HG03097 (cell line): ENCODE results near the gene ST7L.

Experiments
- ATAC-seq: cut with Tn5 transposase; IDR thresholded peaks from one replicate; pipeline ENCODE4 v1.9.1; 2021; ENCODE audit not compliant: unreplicated experiment, low FRiP score

The ST7L gene

DNA sequence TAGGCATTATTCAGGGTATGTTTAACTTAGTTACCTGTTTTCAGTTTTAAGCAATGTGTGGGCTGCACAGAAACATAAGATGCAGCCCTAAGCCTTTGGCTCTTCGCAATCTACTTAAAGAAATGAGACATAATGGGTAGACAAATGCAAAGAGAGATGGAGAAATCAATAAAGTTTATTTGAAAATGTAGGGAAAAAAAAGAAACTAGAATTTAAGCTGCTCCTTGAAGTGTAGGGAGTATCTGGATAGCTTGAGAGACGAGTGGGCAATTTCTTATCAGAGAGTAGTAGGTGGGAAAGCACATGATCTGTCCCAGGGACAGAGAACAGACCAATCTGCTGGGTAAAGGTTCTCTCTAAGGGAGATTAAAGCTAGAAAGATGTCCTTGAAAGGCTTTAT is 101.3 kb downstream of the ST7L start:
- ATAC-seq: no peak

DNA sequence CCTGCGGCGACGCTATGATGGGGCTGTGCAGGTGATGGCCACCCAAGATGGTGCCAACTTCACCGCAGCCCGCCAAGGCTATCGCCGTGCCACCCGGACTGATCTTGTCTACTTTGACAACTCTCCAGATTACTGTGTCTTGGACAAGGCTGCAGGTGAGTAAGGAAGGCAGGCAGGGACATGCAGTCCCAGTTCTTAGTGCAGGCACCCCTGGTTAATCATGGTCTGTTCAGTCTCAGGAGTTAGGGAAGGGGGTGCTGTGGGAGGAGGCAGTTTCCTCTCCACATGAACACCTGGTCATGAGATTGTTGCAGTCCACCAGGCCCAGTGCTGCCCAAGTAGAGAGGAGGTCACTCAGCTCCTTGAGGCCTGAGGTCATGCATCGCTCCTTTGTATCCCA is 101.7 kb downstream of the ST7L start:
- ATAC-seq: no peak

DNA sequence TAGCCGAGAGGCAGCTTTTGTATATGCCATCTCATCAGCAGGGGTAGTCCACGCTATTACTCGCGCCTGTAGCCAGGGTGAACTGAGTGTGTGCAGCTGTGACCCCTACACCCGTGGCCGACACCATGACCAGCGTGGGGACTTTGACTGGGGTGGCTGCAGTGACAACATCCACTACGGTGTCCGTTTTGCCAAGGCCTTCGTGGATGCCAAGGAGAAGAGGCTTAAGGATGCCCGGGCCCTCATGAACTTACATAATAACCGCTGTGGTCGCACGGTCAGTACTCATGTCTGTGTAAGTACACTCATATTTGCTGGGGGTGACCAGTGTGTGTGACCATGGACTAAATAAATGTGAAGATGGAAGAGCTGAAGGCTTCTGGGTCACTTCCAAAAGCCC is 102.8 kb downstream of the ST7L start:
- no peak for ATAC-seq

DNA sequence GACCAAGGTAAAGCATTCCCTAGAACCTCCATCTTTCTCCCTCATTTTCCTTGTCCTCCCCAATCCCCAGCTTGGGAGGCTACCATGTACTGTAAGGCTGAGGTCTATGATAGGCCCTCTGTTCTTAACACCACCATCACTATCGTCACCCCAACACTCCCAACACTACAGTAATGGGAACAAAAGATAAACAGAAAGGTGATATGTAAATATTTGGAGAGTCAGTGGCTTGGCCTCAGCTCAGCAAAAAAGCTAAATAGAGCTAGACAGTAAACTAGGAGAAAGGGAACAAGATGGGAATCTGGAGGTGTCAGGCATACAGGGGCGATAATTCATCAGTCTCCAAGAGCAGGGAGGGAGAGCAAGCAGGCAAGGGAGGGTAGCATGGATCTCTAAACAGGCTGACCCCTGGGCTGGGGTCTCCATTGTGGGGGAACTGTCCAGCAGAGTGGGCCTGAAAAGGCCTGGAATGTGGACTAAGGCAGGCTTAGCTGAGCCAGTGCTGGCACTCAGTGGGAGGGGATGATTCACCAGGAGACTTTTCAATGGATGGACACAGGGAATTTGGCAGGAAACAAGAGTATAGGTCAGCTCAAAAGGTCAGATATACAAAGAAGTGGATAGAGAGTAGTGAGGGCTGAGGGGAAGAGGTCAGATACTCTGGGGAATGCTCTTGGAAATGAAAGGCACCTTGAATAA is 103.5 kb downstream of the ST7L start:
- ATAC-seq: no peak

DNA sequence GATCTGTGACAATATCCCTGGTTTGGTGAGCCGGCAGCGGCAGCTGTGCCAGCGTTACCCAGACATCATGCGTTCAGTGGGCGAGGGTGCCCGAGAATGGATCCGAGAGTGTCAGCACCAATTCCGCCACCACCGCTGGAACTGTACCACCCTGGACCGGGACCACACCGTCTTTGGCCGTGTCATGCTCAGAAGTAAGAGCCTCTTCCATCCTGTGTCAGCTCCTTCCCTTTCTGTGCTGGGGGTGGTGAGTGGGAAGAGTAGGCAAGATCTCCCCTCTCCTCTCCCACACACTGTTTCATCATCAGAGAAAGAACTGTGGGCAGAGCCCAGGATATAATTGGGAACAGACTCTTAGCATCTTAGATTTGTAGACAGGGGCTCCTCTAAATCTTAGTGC is 104.0 kb downstream of the ST7L start:
- no peak for ATAC-seq

DNA sequence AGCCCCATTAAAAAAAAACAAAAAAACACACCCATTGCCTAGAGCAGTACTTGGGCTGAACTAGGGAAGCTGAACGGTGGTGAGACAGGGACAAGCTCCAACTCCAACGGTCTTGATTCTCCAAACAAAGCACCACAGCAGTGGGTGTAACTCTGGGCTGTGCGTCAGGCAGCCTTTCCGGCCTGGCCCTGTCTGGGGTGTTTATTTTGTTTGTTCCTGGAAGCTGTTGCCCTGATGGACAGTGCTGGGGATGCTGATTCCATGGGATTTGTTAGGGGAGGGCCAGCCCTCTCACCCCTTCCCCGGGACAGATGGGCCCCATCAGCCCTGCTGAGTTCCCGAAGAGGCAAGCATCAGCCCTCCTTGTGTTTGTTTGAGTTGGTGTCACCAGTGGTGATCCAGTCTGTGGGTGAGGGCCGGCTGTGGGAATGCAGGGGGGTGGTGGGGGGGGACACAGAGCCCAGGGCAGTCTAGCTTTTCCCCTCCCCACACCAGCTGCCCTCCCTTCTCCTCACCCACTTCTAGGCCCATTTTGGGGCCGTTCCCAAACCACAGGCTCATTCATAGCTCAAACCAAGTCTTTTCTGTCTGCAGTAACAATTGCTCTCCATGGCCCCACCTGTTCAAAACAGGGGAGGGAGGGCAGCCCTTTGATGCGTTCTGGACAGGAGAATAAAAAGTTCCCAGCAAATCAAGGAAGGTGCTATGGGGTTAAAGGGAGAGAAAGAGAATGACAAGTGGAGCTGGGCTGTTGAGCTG is 105.7 kb downstream of the ST7L start:
- no peak for ATAC-seq

DNA sequence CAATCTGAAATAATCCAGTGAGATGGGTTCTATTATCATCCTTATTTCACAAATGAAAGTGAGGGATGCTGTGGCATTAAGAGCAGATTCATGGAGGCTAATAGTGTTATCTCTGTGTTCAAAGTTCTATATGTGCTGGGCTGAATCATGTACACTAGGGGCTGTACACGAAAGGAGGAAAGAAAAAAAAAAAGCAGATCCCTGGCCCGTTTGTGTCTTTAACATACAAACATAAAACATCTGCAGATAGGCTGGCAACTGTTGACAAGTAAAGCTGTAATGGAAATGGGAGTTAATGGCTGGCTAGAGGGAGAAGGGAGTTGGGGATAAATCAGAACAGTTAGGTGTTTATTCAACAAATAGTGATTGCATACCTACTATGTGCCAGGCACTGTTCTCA is 107.0 kb downstream of the ST7L start:
- ATAC-seq: no peak

DNA sequence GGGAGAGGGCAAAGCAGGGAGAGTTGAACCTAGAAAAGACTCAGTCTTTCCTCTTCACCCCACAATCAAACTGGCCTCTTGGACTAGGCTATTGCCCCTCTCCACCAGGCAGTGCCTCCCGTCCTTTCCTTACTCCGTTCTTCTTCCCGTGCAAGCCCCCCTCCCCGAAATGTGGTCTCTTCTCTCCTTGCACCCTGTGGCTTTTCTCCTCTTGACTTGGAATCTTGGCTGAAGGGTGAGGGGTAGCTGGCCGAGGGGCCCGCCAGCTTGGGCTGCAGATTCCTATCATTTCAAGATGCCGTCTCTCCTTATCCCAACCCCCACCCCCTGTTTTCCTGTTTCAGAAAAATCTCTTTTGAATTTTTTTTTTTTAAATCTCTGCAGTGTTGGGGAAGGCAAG is 108.6 kb downstream of the ST7L start:
- ATAC-seq: no peak

DNA sequence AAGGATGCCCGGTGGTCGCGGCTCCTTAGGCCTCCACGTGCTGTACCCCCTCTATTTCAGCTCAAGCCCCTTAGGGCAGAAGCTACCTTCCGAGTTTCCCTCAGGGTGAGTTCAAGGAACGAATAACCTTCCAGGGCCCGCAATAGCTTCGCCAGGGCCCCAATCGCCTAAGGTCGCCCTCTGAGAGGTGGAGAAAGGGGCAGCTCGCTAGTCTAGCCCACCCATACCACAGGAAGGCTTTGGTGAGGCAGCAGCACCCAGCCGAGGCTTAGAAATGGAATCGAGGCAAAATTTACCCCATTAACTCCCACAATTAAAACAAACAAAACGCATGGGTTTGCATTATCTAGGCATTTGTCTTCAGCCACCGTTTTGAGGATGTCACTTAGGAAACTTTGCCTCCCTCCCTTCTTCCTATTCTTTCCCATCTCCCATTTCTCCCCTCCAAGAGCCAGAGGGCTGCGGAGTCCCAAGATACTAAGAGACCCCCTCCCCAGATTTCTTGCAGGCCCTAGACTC is 109.2 kb downstream of the ST7L start:
- ATAC-seq: no peak

DNA sequence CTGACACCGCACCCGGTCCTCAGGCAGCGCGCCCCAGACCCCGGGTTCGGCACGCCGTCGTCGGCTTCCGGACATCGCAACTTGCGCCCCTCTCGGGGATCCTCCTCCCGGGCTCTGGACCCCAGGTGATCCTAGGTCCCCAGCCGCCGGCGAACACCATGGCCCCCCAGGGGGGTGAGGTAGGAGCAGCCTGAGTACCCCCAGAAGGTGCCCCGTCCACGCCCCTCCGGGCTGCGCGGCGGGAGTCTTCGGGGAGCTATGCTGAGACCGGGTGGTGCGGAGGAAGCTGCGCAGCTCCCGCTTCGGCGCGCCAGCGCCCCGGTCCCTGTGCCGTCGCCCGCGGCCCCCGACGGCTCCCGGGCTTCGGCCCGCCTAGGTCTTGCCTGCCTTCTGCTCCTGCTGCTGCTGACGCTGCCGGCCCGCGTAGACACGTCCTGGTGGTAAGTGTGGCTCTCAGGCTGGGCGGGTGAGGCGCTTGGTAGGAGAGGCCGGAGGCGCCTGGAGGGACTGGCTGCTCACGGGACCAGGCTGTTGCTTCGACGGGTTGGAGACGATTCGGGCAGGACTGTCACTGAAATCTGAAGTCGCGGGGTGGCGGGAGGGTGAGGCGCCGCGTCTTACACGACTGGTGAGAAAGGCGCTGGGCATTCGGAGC is 109.8 kb downstream of the ST7L start:
- no peak for ATAC-seq

DNA sequence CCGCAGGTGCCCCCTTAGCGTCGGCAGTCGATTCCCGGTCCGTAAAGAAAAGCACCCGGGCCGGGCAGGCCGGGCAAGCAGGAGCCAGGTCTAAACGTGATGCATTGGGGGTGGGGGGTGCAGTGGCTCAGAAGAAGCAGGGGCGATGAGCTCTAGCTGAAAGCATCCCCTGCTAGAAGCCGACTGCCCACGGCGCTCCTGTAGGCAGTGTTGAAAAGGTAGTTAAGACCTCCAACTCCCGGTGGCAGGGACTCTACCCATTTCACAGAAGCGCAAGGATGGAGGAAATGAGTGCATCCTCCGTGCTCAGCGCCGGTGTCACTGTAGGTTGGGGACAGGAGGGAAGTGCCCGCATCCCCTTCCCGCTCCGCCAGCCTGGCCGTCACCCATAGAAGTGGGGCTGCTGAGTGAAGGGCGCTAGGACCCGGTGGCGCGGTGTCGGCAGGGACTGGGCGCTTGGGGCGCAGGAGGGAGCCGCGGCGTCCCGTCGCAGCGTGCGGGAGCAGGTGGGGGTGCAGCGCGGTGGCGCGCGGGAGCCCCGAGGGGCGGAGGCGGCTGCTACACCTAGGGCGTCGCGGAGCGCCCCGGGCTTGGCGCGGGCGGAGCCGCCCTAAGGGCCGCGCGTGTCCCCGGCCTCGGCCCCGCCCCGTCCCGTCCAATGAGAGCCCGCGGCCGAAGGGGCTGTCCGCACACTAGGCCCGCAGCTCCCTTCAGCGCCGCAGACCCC is 110.5 kb downstream of the ST7L start, which contains the start of gene WNT2B:
WNT2B (plus strand) TSS at position 688 of the 727 bp plus-strand sequence. CDS start 298 bp downstream, outside the sequence.
- no peak for ATAC-seq

DNA sequence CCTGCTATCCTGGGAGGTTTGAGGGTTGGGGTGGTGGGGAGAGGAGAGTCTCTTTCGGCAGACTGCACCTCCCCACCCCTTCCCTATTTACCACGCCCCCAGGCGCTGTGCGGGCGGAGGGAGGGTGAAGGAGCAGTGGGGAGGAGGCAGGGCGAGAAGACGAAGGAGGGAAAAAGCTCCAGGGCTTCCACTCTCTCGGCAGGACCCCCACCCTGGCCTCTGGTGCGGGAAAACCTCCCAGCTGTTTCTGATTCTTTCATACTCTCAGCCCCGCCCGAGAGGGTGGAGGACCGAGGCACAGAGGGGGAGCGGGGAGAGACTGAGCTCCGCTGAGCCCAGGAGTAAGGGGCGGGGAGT is 111.0 kb downstream of the ST7L start:
- ATAC-seq: no peak

DNA sequence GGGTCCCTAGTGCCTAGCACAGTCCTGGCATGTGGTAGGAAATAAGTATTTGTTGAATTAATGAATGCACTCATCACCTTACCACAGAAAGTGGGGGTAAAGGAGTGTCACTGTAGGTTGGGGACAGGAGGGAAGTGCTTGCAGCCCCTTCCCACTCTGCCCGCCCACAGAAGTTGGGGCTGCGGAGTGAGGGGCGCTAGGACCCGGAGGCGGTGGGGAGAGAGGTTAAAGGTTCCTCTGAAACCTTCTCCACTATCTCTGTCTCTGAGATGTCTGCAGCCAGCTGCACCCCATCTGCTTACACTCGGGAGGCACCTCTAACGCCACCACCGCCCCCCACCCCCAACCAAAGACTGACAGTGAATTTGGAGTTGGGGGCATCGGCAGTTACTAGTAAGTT is 111.6 kb downstream of the ST7L start:
- no peak for ATAC-seq

DNA sequence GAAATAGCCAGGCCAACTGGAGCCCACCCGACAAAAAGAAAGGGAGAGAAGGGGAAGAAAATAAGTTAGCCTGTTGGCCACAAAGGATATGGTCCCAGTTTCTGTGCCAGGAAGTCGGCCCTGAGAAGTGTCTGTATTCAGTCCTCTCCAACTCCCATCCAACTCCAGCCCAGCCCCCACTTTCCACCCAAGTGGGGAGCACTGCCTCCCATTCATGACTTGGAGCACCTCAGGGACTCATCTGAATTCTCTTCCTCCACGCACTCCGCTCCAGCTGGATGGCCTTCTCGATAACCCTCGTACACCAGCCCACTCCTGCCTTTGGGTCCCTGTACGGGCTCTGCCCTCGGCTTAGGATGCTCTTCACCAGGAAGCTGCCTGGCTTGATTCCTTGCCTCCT is 112.2 kb downstream of the ST7L start:
- no peak for ATAC-seq

DNA sequence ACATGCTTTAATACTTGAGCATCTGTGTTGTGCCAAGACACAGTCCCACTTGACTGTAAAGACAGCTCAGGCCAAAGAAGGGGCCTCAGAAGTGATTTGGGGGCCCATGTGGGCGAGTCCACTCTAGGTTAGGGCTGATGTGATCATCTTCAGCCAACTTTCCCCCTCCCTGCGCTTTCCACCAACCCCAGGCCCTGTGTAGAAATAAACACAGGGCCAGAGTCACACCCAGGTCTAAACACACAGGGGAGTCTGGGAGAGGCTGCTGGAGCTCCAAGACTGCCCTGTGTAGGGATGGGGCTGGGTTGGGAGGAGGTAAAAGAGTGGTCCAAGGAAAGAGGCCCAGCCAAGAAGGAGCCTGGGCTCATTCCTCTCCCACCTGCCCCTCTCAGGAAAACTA is 112.6 kb downstream of the ST7L start:
- no peak for ATAC-seq

DNA sequence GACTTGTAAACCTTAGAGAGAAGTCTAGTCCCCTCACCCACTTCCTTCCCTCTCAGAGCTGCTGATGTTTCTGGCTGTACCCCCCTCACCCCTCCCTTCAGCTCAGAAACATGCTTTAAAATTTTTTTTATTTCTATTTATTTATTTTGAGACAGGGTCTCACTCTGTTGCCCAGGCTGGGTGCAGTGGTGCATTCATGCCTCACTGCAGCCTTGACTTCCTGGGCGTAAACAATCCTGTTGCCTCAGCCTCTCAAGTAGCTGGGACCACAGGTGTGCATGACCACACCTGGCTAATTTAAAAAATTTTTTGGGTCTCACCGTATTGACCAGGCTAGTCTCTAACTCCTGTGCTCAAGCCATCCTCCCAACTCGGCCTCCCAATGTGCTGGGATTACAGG is 113.1 kb downstream of the ST7L start:
- ATAC-seq: no peak

DNA sequence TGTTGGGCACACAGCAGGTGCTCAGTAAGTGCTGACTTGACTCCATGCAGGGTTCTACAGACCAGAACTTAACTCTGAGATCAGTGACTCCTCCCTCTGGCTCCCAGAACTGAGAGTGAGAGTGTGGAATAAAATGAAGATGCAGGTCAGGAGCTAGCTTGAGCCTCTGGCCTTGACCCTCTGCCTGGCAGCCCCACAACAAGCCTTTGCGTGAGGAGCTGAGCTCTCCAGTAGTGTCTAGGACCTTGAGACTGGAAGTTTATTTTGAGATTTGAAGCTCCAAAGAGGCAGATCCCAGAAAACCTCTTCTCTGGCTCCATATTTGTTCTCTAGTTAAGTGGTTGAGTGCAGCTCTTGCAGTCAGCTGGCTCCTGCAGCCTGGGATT is 113.5 kb downstream of the ST7L start:
- ATAC-seq: no peak

DNA sequence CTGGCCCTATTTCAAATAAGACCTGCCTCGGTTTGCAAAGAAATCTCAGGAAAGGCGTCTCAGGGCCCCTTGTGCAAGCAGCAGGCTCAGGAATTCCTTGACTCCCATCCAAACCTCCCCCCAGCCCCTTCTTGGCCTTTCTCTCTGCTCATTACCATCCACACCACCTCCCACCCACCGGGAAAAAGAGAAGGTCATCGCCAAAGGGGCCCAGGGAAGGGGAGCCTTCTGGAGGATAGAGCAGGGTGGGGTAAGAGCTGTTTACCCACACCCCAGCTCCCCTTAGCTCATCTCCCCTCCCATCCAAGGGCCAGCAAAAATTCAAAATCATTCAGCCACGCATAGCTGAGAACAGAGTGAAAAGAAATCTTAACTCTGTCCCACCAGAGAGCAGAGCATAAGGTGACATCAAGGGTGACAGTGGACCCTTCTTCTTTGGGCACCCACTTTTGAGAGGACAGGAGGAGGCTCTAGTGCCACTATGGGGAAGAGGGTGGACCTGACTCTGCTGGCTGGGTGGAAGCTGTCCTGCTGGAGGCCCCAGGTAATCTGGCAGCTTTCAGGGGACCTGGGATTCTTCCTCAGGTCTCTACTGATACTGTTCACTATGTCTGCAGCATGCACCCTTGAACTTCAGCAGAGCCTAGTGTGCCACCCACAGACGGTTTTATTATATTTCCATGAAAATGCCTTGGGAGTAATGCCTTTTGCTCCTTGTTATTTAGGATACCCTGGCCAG is 114.1 kb downstream of the ST7L start:
- ATAC-seq: no peak

DNA sequence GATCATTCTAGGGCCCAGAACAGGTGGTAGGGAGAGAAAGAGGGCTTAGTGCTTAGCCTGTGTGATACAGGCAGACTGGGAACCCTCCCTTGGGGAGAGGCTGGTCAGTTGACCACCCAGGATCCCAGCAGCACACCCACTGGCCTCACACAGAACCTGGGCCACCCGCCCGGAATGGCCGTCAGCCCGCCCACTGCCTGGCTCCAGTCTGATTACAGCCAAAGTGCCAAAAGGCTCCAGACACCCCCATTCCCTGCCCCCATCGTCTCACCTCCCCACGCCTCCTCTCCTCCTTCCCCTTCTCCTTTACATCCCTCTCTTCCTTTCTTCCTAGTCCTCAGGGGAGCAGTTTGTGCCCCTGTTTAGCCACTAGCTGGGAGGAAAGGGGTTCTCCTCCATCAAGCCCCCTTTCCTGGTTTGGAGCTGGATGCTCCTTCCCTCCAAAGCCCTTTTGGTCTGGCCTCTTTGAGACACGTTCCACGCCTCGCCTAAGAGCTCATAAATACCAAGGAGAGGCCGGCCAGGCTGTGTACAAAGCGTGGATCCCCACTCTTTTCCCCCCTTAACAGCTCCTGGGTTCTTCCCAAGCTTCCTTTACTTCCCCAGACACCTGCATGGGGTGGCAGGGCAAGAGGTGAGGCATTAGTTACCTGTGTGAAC is 114.8 kb downstream of the ST7L start:
- no peak for ATAC-seq

DNA sequence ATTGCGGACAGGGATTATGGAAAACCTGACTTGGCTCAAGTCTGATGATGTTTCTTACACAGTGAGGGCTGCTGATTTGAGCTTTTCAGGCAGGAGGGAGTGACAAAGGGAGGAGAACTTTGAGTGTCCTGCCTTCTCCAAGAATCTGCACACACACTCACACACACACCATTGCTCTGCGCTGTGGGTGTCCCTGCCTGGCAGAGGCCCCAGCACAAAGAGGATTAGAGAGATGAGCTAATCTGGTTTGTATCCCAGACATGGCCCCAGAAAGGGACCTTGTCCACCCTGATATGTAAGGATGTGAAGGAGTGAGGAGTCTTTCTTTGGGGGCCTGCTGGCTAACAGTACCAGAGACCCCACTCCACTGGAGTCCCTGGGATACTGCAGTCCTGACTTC is 116.1 kb downstream of the ST7L start:
- ATAC-seq: no peak
